Stimulated activated CD8-positive, alpha-beta memory T cell treated with anti-CD3 and anti-CD28 coated beads, Interleukin-15, amount 100 ng/mL, for 1 hour (primary cell): ENCODE results near the gene SCP2.
"Not testable (repeated sequence)": the region's sequence is repeated elsewhere in the genome, so short reads cannot be mapped to it uniquely, and the experiment has no call there.

Source experiments
- DNase-seq: peaks from one replicate; pipeline ENCODE4 v3.0.0-alpha.2; 2020; ENCODE audit warnings: low read depth

Gene SCP2

GRCh38 chr1:52973841-52974240 is 46.8 kb downstream of the SCP2 start:
- DNase-seq: no peak

- DNase-seq: no peak
Observed at GRCh38 chr1:52976183-52977035, 49.3 kb downstream of the SCP2 start.

- DNase-seq: no peak
Observed at GRCh38 chr1:52978045-52978444, 51.0 kb downstream of the SCP2 start.

- DNase-seq: not testable (repeated sequence)
Observed at GRCh38 chr1:52992733-52993132, 65.7 kb downstream of the SCP2 start.

GRCh38 chr1:52994656-52995055 is 67.6 kb downstream of the SCP2 start:
- no peak for DNase-seq

- DNase-seq: no peak
Observed at GRCh38 chr1:52996653-52997052, 69.6 kb downstream of the SCP2 start.

- DNase-seq: no peak
Observed at GRCh38 chr1:53001128-53001527, 74.1 kb downstream of the SCP2 start.

GRCh38 chr1:53006612-53007011 is 79.5 kb downstream of the SCP2 start:
- not testable (repeated sequence) for DNase-seq

GRCh38 chr1:53010247-53010646 is 83.2 kb downstream of the SCP2 start:
- DNase-seq: not testable (repeated sequence)

- no peak for DNase-seq
Observed at GRCh38 chr1:53011175-53011574, 84.1 kb downstream of the SCP2 start.

- peak; percentile 62 for DNase-seq
Observed at GRCh38 chr1:53014791-53015507, 87.9 kb downstream of the SCP2 start.

GRCh38 chr1:53015508-53015860 is 88.4 kb downstream of the SCP2 start:
- no peak for DNase-seq

- DNase-seq: no peak
Observed at GRCh38 chr1:53016705-53017104, 89.6 kb downstream of the SCP2 start.

- no peak for DNase-seq
Observed at GRCh38 chr1:53020588-53020987, 93.5 kb downstream of the SCP2 start.

- no peak for DNase-seq
Observed at GRCh38 chr1:53022179-53022578, 95.1 kb downstream of the SCP2 start.

- no peak for DNase-seq
Observed at GRCh38 chr1:53023546-53023945, 96.5 kb downstream of the SCP2 start.

- DNase-seq: no peak
Observed at GRCh38 chr1:53024117-53024516, 97.0 kb downstream of the SCP2 start.

GRCh38 chr1:53025034-53025768 is 98.1 kb downstream of the SCP2 start:
- no peak for DNase-seq

GRCh38 chr1:53025769-53026112 is 98.7 kb downstream of the SCP2 start:
- no peak for DNase-seq

- DNase-seq: no peak
Observed at GRCh38 chr1:53026254-53026653, 99.2 kb downstream of the SCP2 start.

- DNase-seq: no peak
Observed at GRCh38 chr1:53031732-53032131, 104.7 kb downstream of the SCP2 start.

- no peak for DNase-seq
Observed at GRCh38 chr1:53037159-53037558, 110.1 kb downstream of the SCP2 start.

- DNase-seq: no peak
Observed at GRCh38 chr1:53038566-53038965, 111.5 kb downstream of the SCP2 start.
